Measurements from ENCODE around the gene NEUROD1.
"Not testable (repeated sequence)": the region's sequence is repeated elsewhere in the genome, so short reads cannot be mapped to it uniquely, and the experiment has no call there.

NEUROD1 gene

GRCh38 chr2:181680055-181680936, at the start of gene NEUROD1:
TSS of gene NEUROD1 (minus strand) at chr2:181680517. CDS start at chr2:181678860, 1,657 bp downstream.
- peak; percentile 89 for DNase-seq

- DNase-seq = no peak
Measured at GRCh38 chr2:181725476-181725875, 45.2 kb upstream of the NEUROD1 start.

GRCh38 chr2:181724662-181725061, 44.3 kb upstream of the NEUROD1 start:
- DNase-seq = no peak

GRCh38 chr2:181723731-181724130, 43.4 kb upstream of the NEUROD1 start:
- no peak for DNase-seq

GRCh38 chr2:181715033-181715630, 34.8 kb upstream of the NEUROD1 start:
- DNase-seq = peak; percentile 82

- not testable (repeated sequence) for DNase-seq
Measured at GRCh38 chr2:181711051-181711450, 30.7 kb upstream of the NEUROD1 start.

GRCh38 chr2:181702519-181702918, 22.2 kb upstream of the NEUROD1 start:
- DNase-seq = not testable (repeated sequence)

- DNase-seq = no peak
Measured at GRCh38 chr2:181698223-181698622, 17.9 kb upstream of the NEUROD1 start.

- DNase-seq = no peak
Measured at GRCh38 chr2:181697571-181697970, 17.3 kb upstream of the NEUROD1 start.

GRCh38 chr2:181697126-181697525, 16.8 kb upstream of the NEUROD1 start:
- no peak for DNase-seq

GRCh38 chr2:181694271-181694670, 14.0 kb upstream of the NEUROD1 start:
- DNase-seq = no peak

GRCh38 chr2:181690860-181691259, 10.5 kb upstream of the NEUROD1 start:
- no peak for DNase-seq

- DNase-seq = no peak
Measured at GRCh38 chr2:181686576-181687185, 6.4 kb upstream of the NEUROD1 start.

- DNase-seq = peak; percentile 68
Measured at GRCh38 chr2:181685150-181685688, 4.9 kb upstream of the NEUROD1 start.

GRCh38 chr2:181684454-181685149, 4.3 kb upstream of the NEUROD1 start:
- no peak for DNase-seq

GRCh38 chr2:181683518-181684453, 3.5 kb upstream of the NEUROD1 start:
- peak; percentile 91 for DNase-seq

GRCh38 chr2:181682795-181683517, 2.6 kb upstream of the NEUROD1 start:
- no peak for DNase-seq

GRCh38 chr2:181682026-181682789, 1.9 kb upstream of the NEUROD1 start:
- DNase-seq = peak; percentile 54

GRCh38 chr2:181680937-181681811, 857 bp upstream of the NEUROD1 start:
- peak; percentile 84 for DNase-seq
